Kidney capillary endothelial cell (primary cell): ENCODE results near the gene WDR86.

ENCODE experiments used
- DNase-seq: peaks from one replicate; pipeline ENCODE4 v3.0.0-alpha.2; 2018; ENCODE audit warnings: low spot score

The WDR86 gene

GRCh38 chr7:151439855-151440798, 30.3 kb upstream of the WDR86 start, which contains the start of gene CRYGN:
TSS of gene CRYGN (minus strand) at chr7:151440141. CDS start at chr7:151439917, 224 bp downstream.
- DNase-seq, result no peak

- no peak for DNase-seq
Observed at GRCh38 chr7:151438864-151439601, 29.2 kb upstream of the WDR86 start.

GRCh38 chr7:151437866-151438516, 28.2 kb upstream of the WDR86 start:
- no peak for DNase-seq

GRCh38 chr7:151437159-151437553, 27.3 kb upstream of the WDR86 start:
- no peak for DNase-seq

- DNase-seq, result no peak
Observed at GRCh38 chr7:151436446-151437158, 26.8 kb upstream of the WDR86 start.

GRCh38 chr7:151435971-151436370, 26.1 kb upstream of the WDR86 start:
- no peak for DNase-seq

- no peak for DNase-seq
Observed at GRCh38 chr7:151435103-151435916, 25.5 kb upstream of the WDR86 start.

GRCh38 chr7:151434549-151434948, 24.7 kb upstream of the WDR86 start:
- DNase-seq, result no peak

GRCh38 chr7:151433721-151434400, 24.0 kb upstream of the WDR86 start:
- no peak for DNase-seq

GRCh38 chr7:151432658-151433521, 23.1 kb upstream of the WDR86 start:
- DNase-seq, result no peak

- no peak for DNase-seq
Observed at GRCh38 chr7:151431768-151432311, 22.0 kb upstream of the WDR86 start.

- DNase-seq, result no peak
Observed at GRCh38 chr7:151431281-151431767, 21.5 kb upstream of the WDR86 start.

- DNase-seq, result no peak
Observed at GRCh38 chr7:151430391-151431205, 20.8 kb upstream of the WDR86 start.

GRCh38 chr7:151429560-151430331, 19.9 kb upstream of the WDR86 start:
- DNase-seq, result no peak

GRCh38 chr7:151429237-151429559, 19.4 kb upstream of the WDR86 start:
- no peak for DNase-seq

- no peak for DNase-seq
Observed at GRCh38 chr7:151428378-151429236, 18.8 kb upstream of the WDR86 start.
